Lung microvascular endothelial cell (primary cell): ENCODE results near the gene IL17REL. TPM values are rescaled to one million over a fixed set of nuclear protein-coding genes. Genes with fewer than 3 reads are reported as not detected.
A peak's percentile ranks its signal among the peaks of the same experiment; 100 is the strongest.
"Not testable (repeated sequence)": the region's sequence is repeated elsewhere in the genome, so short reads cannot be mapped to it uniquely, and the experiment has no call there.

Experiments used
- DNase-seq, 2 donors: peaks; one replicate each; pipeline versions ENCODE4 v3.0.0 to v3.0.0-alpha.2; 2010; ENCODE audit warnings: low read depth in 2 of 2
- total RNA-seq: library from RNA; depleted of rRNA; stranded (reverse); fragments of >200 nt; gene quantifications from 2 replicates; pipeline ENCODE4 v1.2.1, GENCODE V29; 2014

IL17REL gene
- total RNA-seq, 1 donor from 2014 or later: not detected

DNA sequence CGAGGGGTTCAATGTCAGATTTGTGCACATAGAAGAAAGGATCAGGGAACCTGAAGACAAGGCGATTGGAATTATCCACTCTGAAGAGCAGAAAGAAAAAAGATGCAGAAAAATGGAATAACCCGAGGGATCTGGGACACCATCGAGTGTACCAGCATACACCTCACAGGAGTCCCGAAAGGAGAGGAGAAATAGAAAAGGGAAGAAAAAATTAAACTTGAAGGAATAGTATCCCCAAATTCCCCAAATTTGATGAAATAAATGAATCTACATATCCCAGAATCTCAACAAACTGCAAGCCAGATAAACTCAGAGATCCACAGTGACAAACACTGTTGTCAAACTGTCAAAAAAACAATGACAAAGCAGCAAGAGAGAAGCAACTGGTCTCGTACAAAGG, 21.4 kb downstream of the IL17REL start:
- no peak for DNase-seq

- not testable (repeated sequence) for DNase-seq
Measured at GRCh38 chr22:49989826-49990225, 22.7 kb downstream of the IL17REL start.

- DNase-seq: no peak
Measured at GRCh38 chr22:49986325-49986724, 26.2 kb downstream of the IL17REL start.

- DNase-seq: peak in 1 of 2 donors; percentile 36
Measured at GRCh38 chr22:49983148-49984042, 29.2 kb downstream of the IL17REL start.

GRCh38 chr22:49981799-49982198, 30.8 kb downstream of the IL17REL start:
- DNase-seq: not testable (repeated sequence)

DNA sequence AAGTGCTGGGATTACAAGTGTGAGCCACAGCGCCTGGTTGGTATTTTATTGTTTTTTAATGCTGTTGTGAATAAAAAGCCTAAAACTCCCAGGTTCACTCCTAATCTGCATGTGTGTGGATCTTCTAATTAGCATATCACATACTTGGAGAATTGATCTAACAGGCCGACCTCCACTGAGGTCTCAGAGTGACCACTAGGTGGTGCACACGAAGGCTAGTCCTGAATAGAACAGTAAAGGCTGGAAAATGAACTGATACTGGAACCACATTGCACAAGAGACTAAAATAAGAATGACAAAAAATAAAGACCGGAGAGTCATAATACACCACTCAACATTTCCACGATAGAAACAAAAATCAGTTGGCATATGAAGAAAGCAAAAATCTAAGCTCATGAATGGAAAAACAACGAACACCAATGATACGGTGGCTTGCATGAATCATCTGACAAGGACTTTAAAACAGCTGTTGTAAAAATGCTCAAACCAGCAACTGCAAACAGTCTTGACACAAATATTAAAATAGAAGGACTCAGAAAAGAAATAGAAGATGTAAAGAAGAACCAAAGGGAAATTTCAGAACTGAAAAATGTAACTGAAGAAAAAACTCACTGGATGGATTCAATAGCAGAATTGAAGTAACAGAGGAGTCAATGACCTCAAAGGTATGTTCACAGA, 32.8 kb downstream of the IL17REL start:
- DNase-seq: peak; percentile 67 to 78

- DNase-seq: no peak
Measured at GRCh38 chr22:49977578-49977977, 35.0 kb downstream of the IL17REL start.

DNA sequence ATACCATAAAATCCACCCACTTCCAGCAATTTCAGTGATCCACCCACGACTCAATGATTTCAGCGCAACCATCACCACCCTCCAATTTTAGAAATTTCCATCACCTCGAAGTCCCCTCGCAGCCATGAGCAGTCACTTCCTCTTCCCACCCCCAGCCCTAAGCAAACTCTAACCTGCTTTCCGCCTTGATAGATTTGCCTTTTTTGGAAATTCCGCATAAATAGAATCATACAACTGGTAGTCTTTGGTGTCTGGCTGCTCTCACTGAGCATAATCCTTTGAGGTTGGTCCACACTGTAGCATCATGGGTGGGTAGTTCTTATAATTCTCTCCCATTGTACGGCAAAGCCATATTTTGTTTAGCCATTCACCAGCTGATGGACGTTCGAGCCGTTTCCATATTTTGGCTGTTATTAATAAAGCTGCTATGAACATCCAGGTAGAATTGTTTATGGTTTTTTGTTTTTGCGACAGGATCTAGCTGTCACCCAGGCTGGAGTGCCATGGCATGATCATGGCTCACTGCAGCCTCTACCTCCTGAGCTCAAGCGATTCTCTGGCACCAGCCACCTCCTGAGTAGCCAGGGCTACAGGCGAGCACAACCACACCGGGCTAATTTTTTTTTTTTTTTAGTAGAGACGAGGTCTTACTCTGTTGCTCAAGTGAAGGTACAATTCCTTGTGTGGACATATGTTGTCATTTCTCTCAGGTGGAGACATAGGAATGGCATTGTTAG, 36.0 kb downstream of the IL17REL start:
- DNase-seq: peak in 1 of 2 donors; percentile 45

- no peak for DNase-seq
Measured at GRCh38 chr22:49975543-49976389, 36.8 kb downstream of the IL17REL start.

- DNase-seq: peak in 1 of 2 donors; percentile 29
Measured at GRCh38 chr22:49973018-49973961, 39.3 kb downstream of the IL17REL start.

GRCh38 chr22:49972163-49973017, 40.2 kb downstream of the IL17REL start:
- no peak for DNase-seq

GRCh38 chr22:49971232-49972162, 41.1 kb downstream of the IL17REL start:
- peak; percentile 30 to 53 for DNase-seq

GRCh38 chr22:49970528-49971231, 41.9 kb downstream of the IL17REL start:
- DNase-seq: peak; percentile 95 to 97

DNA sequence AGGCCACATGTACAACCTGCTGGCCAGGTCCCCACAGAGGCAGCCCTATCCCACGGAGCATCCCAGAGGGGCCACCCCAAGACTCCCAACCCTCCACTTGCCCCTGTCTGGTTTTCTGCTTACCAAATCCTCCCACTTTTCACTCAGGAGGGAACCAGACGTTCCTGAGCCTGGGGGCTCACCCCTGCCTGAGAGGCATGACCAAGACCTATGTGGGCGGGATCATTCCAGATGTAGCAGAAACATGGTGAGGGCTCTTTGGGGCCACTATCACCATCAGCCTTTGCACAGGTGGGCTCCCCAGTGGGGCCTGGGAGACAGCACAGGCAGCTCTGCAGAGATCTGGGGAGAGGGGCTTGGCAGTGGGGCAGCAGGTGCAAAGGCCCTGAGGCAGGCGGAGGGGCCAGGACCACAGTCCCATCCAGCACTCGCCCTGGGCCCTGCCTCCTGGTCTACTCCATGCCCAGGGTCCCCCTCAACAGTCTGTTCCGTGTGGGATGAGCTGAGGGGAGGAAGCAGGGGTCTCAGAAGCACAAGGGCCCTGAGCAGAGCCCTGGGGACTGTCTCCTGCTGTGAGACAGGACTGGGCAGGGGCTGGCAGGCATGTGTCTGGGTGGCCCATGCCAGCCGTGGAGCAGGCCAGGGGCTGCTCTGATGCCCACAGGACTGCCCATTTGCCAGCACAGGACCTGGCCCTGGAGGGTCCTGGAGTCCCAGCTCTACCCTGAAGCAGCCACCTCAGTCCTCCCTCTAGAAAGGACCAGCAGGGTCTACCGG, 42.6 kb downstream of the IL17REL start:
- DNase-seq: no peak

GRCh38 chr22:49968831-49969661, 43.5 kb downstream of the IL17REL start:
- DNase-seq: no peak
